ENCODE results near the gene VSNL1.

Gene VSNL1

DNA sequence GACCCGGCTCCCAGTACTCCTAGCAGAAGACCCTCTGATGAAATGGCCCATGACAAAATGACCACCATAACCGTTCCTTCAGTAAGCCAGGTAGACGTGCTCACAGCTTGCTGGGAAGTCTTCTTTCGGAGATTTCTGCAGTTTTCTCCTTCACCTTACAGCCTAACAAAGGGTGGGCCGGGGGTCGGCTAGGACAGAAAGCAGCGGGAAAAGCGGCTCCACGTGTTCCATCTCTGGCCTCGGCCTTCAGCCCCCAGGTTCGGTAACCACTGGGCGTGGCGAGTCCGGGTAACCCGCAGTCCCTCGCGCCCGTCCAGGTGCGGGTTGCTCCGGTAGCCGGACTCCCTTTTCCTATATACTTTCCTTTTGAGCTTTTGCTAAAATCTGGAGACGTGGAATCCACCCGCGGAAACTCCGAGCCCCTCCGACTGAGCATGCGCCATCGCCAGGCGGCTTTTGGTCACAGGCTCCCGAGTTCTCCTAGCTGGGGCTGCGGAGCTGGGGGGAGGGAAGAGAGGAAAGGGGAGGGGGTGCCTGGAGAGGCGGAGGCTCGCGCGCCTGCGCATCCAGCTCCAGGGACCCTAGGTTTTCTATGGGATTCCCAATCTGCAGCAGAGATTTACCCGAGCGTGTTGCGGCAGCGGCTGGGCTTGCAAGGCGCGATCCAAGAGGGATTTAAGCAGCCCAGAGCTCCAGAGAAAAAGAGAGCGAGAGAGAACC, at the start of gene VSNL1:
TSS of gene VSNL1 (plus strand) at position 604 of the 720 bp plus-strand sequence. CDS start 51,379 bp downstream, outside the sequence.
- no peak for DNase-seq

DNA sequence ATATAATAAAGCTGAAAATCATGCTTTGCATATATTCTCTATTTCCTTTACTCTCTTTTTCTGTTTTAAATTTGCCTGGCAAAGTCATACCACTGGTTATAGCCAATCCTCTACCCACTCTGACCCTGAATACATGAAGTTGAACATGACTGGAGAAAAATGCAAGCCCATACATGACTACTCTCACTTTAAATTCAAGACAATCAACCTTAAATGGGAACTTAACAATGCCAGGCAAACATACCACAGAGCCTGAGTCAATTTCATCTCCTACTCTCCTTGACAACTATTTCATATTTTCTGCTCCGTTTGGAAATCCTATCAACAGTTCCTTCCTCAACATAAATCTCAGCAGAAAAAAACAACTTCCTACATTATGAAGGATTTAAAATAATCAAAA, 44.9 kb upstream of the VSNL1 start:
- no peak for DNase-seq

DNA sequence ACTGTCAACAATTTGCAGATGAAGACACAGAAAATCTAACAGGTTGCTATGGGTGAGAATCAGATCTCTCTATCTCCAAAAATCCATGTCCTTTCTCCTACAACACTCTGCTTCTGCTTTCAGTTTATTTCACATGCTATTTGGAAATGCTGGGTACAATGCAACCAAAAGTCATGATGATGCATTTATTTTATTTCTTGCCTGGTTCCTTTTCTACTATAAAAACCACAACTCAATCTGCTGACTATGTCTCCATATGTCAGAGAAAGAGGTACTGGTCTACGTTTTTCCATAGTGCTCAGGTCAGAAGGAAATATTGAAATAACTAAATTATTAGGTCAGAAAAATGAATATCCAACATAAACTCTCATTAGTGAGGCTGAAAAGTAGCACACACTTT, 42.8 kb upstream of the VSNL1 start:
- DNase-seq: no peak

DNA sequence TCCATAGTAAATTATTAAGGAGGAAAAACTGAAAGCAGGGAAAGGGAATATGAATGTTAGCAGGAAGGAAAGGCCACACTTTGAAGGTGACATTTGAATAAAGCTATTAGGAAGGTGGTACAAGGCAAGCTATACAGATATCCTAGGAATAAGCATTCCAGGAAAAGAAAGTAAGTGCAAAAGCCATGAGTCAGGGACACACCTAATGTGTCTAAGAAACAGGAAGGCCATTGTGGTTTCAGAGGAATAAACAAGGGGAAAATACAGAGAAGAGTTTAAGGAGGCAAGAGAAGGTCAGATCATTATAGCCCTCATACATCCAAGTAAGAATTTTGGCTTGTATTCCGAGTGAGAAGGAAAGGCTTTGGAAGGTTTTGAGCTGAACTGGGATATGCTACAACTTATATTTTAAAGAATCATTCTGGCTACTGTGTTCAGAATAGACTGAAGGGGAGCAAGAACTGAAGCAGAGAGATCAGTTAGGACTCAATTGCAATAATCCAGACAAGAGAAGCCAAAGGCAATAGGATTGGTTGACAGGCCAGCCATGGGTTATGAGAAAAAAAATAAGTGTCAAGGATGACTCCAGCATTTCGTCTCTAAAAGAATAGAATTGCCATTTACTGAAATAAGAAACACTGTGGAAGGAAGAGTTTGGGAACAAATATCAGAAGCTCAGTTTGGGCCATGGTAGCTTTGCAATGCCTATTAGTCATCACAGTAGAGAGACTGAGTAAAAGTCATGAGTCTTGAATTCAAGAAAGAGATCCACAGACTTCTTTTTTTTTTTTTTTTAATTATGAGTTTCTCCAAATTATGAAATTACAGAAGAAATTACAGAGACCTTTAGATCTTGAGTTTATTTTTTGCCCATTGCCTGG, 33.5 kb upstream of the VSNL1 start:
- no peak for DNase-seq

DNA sequence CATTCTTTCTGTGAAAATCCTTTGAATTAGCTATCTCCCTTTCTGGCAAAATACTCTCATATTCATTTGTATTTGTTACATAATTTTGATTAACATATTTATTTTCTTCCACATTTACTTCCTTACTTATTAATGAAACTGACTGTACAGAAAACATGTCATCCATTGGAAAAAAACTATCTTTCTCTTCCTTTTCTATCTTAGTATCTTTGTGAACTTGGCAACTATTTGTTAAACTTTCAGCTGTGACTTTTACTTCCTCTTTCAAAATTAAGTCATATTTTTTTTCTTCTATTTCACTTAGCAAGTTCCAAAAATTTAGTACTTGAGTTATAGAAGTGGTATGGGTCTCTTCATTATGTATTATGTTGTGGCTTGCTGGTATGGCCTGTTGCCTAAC, 24.8 kb upstream of the VSNL1 start:
- DNase-seq: no peak

DNA sequence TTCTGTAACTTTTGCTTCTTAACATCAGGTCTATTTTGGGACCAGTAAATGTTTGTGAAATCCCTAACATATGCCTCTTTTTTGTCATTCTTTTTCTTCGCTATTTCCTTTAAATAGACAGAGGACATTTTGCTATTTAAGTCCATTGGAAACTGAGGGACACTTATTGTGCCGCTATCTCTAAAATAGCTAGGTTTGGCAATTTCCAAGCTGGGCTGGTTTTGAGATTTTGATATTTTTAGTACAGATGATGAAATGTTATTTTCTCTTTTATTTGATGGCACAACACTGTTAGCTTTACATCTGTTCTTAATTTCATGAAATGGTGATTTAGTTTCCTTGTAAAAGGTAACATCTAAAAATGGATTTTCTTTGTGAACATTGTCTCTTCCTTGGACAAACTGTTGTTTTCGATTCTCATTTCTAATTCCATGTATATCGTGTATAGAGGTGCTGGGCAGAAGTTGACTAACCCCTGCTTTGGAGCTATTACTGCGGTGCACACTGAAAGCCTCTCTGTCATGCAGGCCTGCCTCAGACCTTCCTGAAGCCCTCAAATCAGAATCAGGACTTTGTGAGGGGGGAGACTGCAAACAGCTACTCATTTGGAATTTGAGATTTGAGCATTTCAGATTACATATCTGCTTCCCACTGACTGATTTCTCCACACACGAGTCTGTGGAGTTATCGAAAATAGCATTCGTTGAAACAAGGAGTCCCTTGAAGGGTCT, 22.9 kb upstream of the VSNL1 start:
- DNase-seq: no peak

DNA sequence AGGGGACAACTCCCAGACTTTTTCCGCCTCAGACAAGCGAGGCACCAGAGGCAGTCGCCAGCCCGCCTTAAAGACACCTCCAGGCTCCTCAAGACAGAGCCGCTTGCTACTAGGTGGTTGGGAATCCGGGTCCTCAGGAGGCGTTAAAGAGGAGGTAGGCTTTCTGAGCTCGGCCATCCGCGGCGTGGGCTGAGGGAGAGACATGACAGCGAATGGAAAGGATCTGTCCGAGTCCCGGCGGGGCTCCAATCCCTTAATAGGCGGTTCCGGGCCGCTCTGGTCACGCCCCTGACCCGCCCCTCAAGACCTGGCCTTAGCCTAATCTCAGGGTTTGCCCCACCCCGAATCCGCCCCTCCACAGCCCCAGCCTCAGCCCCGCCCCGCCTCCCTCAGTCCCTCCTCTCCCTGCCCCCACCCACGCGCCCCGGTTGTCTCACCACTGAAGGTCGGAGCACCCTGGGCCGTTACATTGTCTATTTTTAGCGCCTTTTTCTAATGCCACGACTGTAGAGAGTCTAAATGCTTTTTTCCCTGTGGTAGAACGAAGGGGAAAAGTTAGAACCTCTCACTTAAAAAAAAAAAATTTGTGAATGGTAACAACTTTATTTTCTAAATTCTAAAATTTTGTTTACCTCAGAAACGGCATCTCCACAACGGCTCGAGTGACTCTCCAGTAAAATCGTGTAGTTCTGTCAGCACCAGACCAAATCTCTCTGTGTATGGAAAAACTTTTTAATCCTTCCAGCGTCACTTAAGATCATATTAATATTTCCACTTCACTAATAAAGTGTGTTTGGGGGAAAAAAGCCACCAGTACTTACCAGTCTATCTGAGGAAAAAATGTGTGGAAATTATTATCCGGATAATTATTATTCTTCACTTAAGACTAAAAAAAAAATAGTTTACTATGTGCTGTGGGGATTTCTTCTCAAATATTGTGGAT, 22.0 kb upstream of the VSNL1 start, which contains the start of gene RAD51AP2:
TSS of gene RAD51AP2 (minus strand) at position 229 of the 943 bp plus-strand sequence. CDS start at position 204, 25 bp downstream.
- peak; percentile 40 for DNase-seq

DNA sequence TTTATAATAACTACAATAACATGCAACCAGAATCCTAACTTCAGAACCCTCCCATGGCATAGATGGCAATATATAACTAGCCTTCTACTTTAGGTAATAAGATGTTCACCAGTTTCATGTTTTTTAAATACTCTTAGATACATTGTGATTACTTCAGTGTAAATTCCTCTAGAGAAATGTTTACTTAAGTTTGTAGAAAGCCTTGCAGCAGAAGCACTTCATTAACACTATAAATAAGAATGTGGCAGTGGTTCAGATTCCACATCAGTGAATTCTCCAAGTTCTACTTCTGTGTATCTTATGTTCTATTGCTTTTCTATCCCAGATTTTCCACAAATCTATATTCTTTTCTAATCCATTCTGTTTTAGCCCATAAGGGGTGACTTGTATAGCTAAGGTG, 21.0 kb upstream of the VSNL1 start:
- DNase-seq: no peak

DNA sequence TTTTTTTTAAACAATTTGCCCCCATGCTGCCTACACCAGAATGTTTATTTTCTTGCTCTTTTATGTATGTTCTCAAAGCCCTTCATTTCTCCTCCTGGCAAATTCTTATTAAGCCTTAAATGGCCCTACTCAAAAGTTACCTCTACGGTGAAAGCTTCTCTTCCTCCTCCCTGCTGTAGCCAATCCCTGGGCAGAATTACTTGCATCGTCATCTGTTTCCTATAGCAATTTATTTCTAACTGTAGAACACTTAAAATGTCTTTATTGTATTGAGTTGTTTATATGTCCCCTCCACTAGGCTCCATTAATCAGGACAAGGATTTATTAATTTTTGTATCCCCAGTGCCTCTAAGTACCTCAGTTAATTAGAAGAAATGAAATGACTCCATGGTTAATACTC, 19.7 kb upstream of the VSNL1 start:
- DNase-seq: no peak

DNA sequence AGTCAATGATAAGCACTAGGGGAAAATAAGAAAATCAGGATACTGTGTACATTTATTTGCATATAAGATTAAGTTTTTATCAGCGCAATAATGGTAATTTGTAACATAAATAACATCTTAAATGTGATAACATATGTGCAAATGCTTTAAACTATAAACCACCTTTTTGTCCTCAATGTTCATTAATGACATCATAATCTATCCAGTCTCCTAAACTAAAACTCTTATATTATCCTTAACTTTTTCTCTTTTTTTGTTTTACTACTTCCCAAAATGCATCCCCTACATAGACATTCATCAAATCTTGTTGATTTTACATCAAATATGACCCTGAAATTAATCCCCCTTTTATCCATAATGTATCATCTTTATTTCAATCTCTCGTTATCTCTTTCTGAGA, 18.9 kb upstream of the VSNL1 start:
- DNase-seq: no peak

DNA sequence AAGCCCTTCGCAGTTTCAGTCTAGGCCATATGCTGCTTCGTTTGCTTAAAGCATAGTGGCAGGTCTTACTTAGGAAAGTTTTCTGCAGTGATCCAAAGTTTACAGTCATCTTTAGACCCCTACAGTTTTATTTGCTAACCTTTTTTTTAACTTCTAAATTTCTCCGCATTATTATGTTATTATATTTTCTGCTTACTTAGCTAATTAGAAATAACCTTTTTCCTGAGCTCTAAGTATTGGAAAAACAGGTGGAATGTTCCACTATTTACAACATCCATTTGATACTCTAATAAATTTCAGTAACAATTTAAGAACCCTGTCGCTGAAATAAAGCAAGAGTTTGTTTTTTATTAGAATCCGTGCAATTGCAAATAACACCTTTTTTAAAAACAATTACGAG, 18.2 kb upstream of the VSNL1 start:
- no peak for DNase-seq

DNA sequence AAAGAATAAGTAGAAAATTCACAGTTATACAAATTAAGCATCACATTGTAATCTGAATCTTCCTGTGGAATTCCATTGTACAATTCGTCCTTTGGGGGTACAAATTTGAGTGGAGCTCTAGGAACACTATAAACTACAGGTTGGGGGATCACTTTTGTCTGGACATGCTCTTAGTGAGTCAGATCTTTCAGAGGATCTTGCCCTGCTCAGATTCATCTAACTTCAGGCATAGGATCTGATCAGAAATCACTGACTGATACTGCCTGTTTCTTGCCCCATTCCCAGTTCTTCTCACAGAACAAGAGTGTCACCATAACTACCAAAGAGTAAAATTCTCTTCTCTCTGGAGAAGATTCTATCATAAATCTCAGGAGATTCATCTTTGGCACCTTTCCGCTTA, 10.7 kb upstream of the VSNL1 start:
- DNase-seq: no peak

DNA sequence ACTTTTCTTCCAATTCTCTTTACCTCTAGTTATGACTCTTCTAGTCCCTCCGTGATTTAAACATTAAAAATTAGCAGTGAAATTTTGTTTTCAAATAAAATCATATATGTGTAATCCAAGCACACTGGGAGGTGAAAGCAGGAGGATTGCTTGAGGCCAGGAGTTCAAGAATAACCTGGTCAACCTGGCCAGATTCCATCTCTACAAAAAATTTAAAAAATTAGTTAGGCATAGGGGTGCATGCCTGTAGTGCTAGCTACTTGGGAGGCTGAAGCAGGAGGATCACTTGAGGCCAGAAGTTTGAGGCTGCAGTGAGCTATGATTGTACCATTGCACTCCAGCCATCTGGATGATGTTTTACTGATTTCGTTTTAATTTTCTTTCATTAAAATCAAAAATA, 7.0 kb upstream of the VSNL1 start:
- no peak for DNase-seq

DNA sequence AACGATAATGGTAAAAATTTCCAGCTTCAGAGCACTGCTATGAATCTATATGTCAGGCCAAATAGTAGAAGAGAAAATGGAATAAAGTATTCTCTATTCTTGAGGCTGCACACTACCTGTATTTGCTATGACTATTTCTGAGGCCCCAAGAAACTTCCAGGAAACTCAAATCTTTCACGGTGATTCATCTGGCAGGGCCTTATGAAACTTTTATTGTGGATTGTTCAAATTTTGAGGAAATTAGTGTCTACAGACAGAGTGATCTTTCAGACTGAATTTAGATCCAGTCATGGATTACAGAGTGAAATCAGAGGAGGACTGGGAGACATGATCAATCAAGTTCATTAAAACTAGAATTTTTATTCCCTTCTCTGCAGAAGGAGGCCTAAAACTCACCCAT, 4.1 kb upstream of the VSNL1 start:
- DNase-seq: no peak

DNA sequence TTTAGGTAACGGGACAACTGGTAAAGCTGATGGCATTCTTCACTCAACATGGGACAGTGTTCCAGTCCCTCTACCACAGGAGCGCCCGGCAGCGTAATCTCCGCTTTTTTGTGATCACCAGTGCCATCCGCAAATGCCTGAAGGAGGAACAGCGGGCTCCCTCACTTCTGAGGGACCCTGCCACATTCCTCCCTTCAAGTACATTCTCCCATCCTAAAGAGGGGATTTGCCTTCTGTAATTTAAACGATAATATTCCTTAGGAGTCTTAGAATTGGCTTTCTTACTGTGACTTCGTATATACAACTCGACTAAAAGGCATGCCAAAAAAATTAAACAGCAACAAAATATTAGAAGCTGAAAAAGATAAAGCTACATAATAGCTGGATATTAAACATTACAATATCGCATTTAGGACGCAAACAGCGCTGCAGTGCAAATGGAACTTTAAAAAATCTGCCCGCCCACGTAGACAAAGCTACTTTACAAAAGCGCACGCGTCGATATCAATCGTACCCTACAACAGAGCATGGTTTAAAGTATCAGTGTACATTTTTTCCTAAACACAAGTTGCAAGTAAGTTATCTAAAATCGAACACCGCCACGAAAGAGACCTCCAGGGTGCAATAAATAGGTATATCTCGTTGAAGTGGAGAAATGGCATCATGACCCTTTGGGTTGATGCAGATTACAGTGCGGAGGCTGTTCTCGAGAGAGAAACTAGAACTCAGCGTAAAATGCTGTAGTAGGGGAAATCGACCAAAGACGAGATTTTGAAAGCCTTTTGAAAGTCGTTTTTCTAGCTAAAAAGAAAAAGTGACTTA, 2.3 kb upstream of the VSNL1 start:
- no peak for DNase-seq

DNA sequence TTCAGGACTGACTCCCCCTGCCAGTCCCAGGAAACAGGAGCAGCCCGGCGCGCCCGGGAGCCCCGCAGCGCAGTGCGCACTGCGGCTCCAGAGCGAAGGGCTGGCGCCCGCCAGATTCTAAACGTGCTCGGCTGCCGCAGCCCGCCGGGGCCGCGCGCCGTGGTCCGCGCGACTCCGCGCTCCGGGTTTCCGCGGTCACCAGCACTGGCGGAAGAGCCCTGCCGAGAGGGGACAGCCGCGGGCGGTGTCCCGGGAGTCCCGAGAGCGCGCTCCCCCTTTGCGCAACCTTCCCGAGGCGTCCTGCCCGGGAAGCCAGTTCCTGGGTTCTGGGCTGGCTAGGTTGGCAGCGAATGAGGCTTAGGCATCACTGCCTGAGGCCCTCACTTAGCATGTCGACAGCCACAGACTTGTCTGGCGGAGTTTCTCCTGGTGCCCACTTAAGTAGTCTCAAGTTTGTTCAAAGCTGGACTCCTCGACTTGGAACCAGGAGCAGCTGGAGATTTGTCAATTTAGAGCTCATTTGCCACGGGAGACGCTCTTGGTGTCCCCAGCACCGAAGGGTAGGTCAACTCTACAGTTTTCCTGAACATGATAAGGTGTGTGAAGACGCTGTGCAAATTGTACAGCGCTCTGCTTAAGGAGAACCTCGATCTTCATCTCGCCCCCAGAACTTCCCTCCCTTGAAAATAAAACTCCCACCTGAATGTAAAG, 1.5 kb upstream of the VSNL1 start:
- DNase-seq: no peak

DNA sequence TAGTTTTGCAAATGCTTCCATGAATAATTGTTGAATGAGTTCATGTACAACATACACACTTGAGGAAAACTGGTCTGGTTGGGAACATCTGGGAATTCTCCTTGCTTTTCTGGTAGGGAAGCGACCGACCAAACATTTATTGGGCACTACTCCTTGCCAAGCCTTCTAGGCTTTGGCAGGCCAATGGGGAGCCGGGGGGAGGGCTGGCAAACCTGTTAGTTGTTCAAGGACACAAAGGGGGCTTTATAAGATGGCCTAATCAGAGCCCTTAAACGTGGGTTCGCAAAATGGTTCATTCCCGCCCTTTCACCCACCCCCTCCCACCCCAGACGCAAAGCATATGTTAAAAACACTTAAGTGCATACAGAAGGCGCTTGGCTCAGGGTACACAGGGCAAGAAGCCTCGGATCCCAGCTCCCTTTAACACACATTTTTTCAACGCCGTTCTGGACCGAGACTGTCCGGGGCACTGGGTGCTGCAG, 844 bp upstream of the VSNL1 start:
- DNase-seq: no peak

DNA sequence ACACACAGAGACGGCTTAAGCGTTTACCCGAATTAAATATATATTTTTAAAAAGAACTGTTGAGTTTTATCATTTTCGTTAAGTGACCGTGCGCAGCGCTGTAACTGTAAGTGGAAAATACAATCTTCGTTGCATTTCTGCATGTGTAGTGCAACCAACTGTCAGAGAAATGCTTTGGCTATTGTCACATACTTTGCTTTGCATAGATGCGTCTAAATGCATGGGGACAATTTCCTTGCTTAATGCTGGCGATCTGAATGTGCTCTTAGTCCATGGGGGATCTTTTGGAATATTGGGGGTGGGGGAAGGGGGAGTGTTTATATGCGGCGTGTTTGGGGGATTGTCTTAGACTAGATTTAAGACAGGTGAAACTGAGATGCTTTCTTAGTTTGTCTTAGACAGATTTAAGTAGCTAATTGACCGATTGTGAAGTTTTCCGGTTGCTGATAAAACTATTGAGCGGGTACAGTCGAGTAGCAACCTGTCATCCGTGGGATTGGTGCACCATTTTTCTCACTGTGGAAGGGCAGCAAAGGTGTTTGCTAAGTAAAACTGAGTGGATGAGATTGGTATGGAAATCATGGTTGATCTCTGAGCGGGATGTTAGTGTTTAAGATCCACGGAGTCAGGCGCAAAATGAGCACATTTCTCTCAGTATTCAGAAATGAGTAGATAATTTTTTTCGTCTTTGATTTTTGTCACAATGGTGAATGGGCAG, 476 bp downstream of the VSNL1 start:
- no peak for DNase-seq

DNA sequence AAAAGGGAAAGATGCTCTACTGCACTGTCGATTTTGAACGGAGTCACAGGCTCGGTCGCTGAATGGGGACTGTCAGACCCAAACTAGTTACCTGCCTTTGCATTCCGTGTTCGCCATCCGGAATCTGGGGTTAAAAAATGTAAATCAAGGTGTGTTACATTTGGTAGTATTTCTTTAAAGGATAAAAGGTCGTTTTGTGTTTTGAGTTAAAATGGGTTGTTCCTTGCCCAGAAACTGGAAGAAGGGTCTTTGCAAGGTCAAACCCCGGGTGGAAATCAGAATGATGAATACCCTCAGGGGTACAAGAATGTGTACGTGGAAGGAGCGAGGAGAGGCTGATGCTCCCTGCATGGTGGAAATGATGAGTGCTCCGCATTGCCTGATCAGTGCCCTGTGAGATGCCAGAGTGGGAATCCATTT, 1.0 kb downstream of the VSNL1 start:
- no peak for DNase-seq

DNA sequence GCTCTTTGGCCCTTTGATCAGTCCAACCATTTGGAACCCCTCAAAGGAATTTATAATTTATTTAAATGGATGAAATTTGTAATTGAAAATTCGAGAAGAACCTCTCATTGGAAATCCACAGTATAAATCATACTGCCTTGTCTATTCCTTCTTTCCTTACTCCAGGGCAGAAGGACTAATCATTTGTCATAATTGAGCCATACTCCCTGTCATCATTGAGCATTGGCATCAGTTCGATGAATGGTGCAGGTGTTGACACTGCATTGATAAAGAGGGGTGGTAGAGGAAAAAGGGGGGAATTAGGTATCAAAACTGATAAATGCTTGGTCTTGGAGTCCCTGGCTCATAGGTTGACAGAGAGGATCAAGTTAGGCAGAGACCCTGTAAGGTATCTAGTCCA, 2.0 kb downstream of the VSNL1 start:
- DNase-seq: no peak

Measured in activated CD4-positive, alpha-beta T cell treated with anti-CD3 and anti-CD28 coated beads, Interleukin-10, Interleukin-2, amounts not matched to agents 100 ng/mL and 50 ng/mL, durations not matched to agents 16 hours and 8 hours (primary cell).